Measurements from ENCODE around the gene IFNA10.
"Not testable (repeated sequence)": the region's sequence is repeated elsewhere in the genome, so short reads cannot be mapped to it uniquely, and the experiment has no call there.

DNA sequence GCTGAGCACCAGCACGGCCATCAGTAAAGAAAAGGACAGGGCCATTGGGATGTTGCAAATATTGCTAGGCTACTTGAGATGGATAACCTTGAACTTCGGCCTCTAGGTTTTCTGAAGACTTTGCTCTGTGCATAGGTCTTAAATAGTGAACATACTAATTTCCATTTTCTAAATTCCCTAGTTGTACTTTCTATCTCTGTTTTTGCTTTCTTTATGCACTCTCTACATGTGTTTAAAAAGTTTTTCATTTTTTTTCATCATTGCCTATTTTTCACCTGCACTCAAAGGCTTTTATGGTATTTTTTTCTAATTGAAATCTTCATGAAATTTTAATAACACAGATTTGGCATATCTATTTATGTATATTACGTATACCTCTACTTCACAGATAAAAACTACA, 19.5 kb downstream of the IFNA10 start, which contains the start of gene IFNA4:
- TF ChIP-seq POLR2A (IDR thresholded peaks at IDR 0.05); POLR2AphosphoS5 (IDR thresholded peaks at IDR 0.05; ENCODE audit: insufficient read depth in 1 of 2, low read depth in 1 of 2): not testable (repeated sequence)
- TF ChIP-seq, protein P1, sequence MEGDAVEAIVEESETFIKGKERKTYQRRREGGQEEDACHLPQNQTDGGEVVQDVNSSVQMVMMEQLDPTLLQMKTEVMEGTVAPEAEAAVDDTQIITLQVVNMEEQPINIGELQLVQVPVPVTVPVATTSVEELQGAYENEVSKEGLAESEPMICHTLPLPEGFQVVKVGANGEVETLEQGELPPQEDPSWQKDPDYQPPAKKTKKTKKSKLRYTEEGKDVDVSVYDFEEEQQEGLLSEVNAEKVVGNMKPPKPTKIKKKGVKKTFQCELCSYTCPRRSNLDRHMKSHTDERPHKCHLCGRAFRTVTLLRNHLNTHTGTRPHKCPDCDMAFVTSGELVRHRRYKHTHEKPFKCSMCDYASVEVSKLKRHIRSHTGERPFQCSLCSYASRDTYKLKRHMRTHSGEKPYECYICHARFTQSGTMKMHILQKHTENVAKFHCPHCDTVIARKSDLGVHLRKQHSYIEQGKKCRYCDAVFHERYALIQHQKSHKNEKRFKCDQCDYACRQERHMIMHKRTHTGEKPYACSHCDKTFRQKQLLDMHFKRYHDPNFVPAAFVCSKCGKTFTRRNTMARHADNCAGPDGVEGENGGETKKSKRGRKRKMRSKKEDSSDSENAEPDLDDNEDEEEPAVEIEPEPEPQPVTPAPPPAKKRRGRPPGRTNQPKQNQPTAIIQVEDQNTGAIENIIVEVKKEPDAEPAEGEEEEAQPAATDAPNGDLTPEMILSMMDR (IDR thresholded peaks at IDR 0.05): not testable (repeated sequence)
